HFF-Myc (cell line): ENCODE measurements around the gene RPS28.
"Not testable (repeated sequence)": the region's sequence is repeated elsewhere in the genome, so short reads cannot be mapped to it uniquely, and the experiment has no call there.

Experiments
- DNase-seq: peaks from one replicate; pipeline ENCODE4 v3.0.0-alpha.2; 2011; ENCODE audit warnings: low read depth; ENCODE audit errors: extremely low read depth
- H3K4me3 ChIP-seq: replicated peaks from 2 replicates; pipeline ENCODE4 v1.5.1; 2011; ENCODE audit warnings: low read depth, mild to moderate bottlenecking, control low read depth, low read length
- TF ChIP-seq, protein P1 (sequence below): IDR thresholded peaks from 2 replicates; pipeline ENCODE4 v1.5.1; 2012; ENCODE audit warnings: mild to moderate bottlenecking, low read depth, low read length, control low read depth; ENCODE audit errors: missing control alignments

RPS28 gene

DNA sequence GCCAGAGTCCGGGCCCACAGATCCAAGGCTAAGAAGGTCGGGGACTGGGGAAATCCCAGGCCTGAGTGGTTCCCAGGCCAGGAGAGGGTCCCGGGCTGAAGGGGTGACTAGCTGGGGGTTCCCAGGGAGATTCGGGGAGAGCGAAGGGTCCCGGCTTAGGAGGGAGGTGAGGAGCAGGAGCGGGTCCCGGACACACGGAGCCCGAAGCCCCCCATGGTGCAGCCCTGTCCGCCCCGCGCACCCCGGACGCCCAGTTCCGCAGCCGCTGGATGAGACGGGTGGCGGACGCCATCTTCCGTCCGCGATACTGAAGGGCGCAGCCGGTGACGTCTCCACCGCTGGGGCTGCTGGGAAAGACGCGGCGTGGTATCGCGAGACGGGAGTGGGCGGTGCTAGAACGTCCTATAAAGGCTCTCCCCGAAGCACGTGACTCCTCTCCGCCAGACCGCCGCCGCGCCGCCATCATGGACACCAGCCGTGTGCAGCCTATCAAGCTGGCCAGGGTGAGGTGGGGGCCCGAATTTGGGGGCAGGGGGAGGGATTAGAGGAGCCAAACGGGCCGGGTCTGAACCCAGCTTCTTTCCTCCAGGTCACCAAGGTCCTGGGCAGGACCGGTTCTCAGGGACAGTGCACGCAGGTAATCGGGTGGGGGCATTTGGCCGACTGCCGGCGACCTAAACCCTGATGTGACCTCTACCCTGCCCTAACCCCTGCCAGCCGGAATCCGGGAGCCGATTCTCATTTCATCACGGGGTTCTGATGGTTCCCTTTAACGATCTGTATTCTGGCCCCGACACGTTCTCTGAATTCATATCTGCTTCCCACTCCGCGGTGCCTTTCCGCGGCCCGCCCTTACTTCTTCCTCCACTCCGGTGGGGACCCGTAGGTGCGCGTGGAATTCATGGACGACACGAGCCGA is at the start of gene RPS28, which contains the start of gene NDUFA7:
RPS28 (plus strand) TSS at position 430 of the 919 bp plus-strand sequence; CDS start at position 465, 35 bp downstream.
NDUFA7 (minus strand) TSS at position 309 of the 919 bp plus-strand sequence; CDS start at position 292, 17 bp downstream.
- TF ChIP-seq, protein P1, sequence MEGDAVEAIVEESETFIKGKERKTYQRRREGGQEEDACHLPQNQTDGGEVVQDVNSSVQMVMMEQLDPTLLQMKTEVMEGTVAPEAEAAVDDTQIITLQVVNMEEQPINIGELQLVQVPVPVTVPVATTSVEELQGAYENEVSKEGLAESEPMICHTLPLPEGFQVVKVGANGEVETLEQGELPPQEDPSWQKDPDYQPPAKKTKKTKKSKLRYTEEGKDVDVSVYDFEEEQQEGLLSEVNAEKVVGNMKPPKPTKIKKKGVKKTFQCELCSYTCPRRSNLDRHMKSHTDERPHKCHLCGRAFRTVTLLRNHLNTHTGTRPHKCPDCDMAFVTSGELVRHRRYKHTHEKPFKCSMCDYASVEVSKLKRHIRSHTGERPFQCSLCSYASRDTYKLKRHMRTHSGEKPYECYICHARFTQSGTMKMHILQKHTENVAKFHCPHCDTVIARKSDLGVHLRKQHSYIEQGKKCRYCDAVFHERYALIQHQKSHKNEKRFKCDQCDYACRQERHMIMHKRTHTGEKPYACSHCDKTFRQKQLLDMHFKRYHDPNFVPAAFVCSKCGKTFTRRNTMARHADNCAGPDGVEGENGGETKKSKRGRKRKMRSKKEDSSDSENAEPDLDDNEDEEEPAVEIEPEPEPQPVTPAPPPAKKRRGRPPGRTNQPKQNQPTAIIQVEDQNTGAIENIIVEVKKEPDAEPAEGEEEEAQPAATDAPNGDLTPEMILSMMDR, result no peak
- DNase-seq, result peak; percentile 93
- H3K4me3 ChIP-seq, result peak within 1 kb of the TSS; percentile 97

DNA sequence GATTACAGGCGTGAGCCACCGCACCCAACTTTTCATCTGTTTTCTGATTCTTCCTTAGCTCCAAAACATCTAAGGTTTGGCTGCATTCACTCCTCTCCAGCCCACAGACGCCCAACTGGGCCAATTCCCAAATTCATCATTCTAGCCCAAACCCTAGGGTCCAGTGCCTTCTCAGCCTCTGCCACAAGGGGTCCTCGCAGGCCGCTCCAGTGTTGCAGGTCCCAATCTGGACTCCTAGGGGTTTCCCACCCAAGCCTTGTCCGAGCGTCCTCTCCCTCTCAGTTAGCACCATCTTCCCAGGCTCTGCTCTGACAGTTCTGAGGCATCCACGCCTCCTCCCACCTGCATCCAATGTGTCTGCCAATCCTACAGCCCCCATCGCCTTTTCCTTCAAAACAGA is 44.8 kb upstream of the RPS28 start:
- DNase-seq, H3K4me3 ChIP-seq: not testable (repeated sequence)

DNA sequence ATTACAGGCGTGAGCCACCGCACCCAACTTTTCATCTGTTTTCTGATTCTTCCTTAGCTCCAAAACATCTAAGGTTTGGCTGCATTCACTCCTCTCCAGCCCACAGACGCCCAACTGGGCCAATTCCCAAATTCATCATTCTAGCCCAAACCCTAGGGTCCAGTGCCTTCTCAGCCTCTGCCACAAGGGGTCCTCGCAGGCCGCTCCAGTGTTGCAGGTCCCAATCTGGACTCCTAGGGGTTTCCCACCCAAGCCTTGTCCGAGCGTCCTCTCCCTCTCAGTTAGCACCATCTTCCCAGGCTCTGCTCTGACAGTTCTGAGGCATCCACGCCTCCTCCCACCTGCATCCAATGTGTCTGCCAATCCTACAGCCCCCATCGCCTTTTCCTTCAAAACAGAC is 30.0 kb upstream of the RPS28 start:
- H3K4me3 ChIP-seq, DNase-seq: not testable (repeated sequence)

DNA sequence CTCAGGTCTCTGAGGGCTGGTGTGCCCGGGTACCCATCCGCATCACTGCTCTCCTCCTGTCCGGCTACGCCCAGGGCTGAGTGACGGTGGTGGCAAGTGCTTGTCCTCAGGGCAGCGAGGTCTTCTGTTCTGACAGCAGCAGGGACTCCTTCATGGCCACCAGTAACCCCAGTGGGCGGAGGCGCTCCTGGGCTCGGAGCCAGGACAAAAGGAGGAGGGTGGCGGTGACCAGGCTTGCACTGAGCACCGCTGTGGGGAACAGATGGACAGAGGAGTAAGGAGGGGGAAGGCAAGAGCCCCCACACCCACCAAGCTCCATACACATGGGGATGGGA is 19.0 kb upstream of the RPS28 start:
- TF ChIP-seq, protein P1, result no peak
- no peak for DNase-seq
- no peak overlapping the region for H3K4me3 ChIP-seq

DNA sequence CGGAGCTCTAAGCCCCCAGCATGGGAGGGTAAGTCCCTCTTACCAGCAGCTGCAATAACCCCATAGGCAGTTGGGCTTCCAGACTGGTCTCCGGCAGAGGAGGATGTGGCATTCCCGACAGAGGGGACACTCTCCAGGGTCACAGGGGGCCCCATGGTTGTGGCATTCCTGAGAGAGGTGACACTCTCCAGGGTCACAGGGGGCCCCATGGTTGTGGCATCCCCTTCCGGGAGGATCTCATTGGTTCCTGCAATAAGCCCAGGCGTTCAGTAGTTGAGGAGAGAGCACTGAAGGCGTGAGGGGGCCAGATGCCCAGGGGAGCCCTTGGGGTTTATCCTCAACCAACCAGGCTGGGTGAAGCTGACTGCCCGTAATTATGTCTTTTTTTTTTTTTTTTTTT is 18.6 kb upstream of the RPS28 start:
- no peak for DNase-seq
- TF ChIP-seq, protein P1, result no peak
- H3K4me3 ChIP-seq, result no peak overlapping the region

DNA sequence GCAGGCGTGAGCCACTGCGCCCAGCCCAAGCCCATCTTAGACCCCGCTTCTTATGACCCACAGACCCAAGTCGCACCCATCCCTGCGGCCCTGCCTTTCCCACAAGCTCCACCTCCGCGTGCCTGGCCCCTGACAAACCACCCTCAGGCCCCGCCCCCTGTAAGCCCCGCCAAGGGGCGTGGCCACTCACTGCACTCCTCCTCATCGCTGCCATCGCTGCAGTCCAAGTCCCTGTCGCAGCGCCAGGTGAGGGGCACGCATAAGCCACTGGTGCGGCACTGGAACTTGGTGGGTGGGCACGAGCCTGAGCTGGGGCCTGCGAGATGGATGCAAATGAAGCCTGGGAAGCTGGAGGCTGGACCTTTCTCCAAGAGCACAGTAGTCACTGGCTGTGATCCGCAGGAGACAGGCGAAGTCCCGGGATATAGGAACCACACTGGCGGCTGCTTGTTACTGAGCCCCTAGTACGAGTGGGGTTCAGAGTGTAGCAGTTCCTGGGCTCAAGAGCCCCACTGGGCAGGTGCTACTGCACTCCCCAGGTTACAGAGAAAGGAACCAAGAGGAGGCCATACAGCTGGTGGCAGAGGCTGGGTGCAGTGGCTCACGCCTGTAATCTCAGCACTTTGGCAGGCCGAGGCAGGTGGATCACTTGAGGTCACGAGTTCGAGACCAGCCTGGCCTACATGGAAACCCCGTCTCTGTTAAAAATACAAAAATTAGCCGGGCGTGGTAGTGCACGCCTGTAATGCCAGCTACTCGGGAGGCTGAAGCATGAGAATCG is 16.3 kb upstream of the RPS28 start:
- TF ChIP-seq, protein P1, result no peak
- no peak for DNase-seq
- no peak overlapping the region for H3K4me3 ChIP-seq

DNA sequence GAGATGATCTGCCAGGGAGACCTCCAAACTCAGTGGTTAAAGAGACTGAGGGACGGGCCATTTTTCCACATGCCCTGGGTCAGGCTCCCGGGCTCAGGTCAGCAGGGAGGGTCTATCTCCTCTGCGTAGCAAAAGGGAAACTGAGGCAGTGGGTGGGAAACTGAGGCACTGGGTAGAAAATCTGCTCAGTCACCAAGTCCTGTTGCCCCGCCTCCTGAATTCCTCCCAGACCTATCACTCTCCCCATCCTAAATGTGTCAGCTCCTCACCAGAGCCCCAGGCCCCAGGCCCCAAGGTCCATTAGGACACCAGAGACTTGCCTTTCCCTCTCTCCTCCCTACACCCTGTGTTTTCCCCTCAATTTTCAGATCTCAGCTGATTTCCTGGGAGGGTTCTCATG is 15.5 kb upstream of the RPS28 start:
- DNase-seq, result no peak
- TF ChIP-seq, protein P1, result no peak
- H3K4me3 ChIP-seq, result no peak overlapping the region
